Ovary (tissue), 9 donors: ENCODE results near the gene ANO2. TPM values are rescaled to one million over a fixed set of nuclear protein-coding genes. Genes with fewer than 3 reads are reported as not detected.

Source experiments
- DNase-seq, 5 donors: peaks; one replicate each; pipeline ENCODE4 v3.0.0-alpha.2; 2019 to 2020
- H3K27ac ChIP-seq, 2 donors: fragments of 200-600 bp; one replicate each; pipeline versions ENCODE4 v1.5.1 to v1.8.0; 2019 to 2022
- H3K27me3 ChIP-seq: fragments of 200-600 bp; one replicate; pipeline ENCODE4 v1.8.0; 2022
- H3K36me3 ChIP-seq: fragments of 200-600 bp; sonication (generic); one replicate; pipeline ENCODE4 v1.5.1; 2019
- H3K4me1 ChIP-seq: one replicate; pipeline ENCODE4 v1.8.1; 2013; ENCODE audit warnings: mild to moderate bottlenecking, moderate library complexity; ENCODE audit not compliant: insufficient read depth
- H3K4me3 ChIP-seq: fragments of 200-600 bp; sonication (generic); one replicate; pipeline ENCODE4 v1.5.1; 2017
- H3K9me3 ChIP-seq, 2 donors: fragments of 200-600 bp in 1 of 2; sonication (generic) in 1 of 2; one replicate each; pipeline versions ENCODE4 v1.5.1 to v1.8.1; 2013 to 2019; ENCODE audit warnings: mild to moderate bottlenecking in 1 of 2, moderate library complexity in 1 of 2
- EP300 ChIP-seq: sonication (generic); formaldehyde crosslinking; IDR thresholded peaks from one replicate; pipeline ENCODE4 v1.6.1; 2017; ENCODE audit warnings: antibody characterized with exemption
- POLR2A ChIP-seq: fragments of 450-650 bp; IDR thresholded peaks from one replicate; pipeline ENCODE4 v1.6.1; 2017; ENCODE audit warnings: antibody characterized with exemption, mild to moderate bottlenecking, moderate library complexity
- WGBS, 3 donors: extraction: QIAGEN DNeasy Blood & Tissue Kit in 1 of 3; methylation state at CpG; one replicate each; pipeline versions ENCODE4 v1.1.5 to v1.1.7; 2013 to 2017; 5-methylcytosine and 5-hydroxymethylcytosine counted together
- intact Hi-C, 4 donors: fragments of 100-400 bp; cut with DNase I; formaldehyde crosslinking; loops; one replicate each; pipeline versions ENCODE4 v1.11.0 to v1.15.1; 2022 to 2023
- polyA plus RNA-seq, 2 donors: library from polyadenylated mRNA; stranded (reverse); fragments of 200-250 nt in 1 of 2; fragments of 350-450 nt in 1 of 2; fragmentation: Illumina TruSeq in 1 of 2; extraction: RNeasy Lipid Tissue Mini Kit (QIAGEN cat#74804) in 1 of 2; gene quantifications; one replicate each; pipeline ENCODE4 v1.2.3, GENCODE V29; 2013 to 2014
- total RNA-seq, 7 donors: library from RNA; depleted of rRNA in 2 of 7; stranded (reverse); fragments of >200 nt in 2 of 7; fragmentation: NEBNext Ultra II Directional in 3 of 7; extraction: Animal tissue kit (Norgen Biotek cat#: 25700) in 3 of 7; gene quantifications; one replicate each; pipeline versions ENCODE4 v1.1.0 to v1.2.4, GENCODE V29; 2016 to 2023
- TF ChIP-seq, protein P1 (sequence below), 3 donors: fragments of 450-650 bp in 2 of 3; fragments of 200-600 bp in 1 of 3; IDR thresholded peaks; one replicate each; pipeline versions ENCODE4 v1.5.1 to v1.8.0; 2016 to 2022; ENCODE audit warnings: antibody characterized with exemption in 3 of 3, mild to moderate bottlenecking in 1 of 3
- donor health status: DM: no; HTN: no; CAD: no; lungs with moderate emphysema.
- donor health status: DM: no; HTN: no; CAD: no.
- donor health status: Bipolar disorder and iron deficiency.
- donor health status: DM: yes; HTN: yes; CAD: no.
- donor health status: DM: no; HTN: no; CAD: no.
- donor health status: DM: yes; HTN: yes; CAD: no.

ANO2 gene
- total and polyA plus RNA-seq, 9 donors, result 3.0 to 6.7 (median 3.3) TPM

DNA sequence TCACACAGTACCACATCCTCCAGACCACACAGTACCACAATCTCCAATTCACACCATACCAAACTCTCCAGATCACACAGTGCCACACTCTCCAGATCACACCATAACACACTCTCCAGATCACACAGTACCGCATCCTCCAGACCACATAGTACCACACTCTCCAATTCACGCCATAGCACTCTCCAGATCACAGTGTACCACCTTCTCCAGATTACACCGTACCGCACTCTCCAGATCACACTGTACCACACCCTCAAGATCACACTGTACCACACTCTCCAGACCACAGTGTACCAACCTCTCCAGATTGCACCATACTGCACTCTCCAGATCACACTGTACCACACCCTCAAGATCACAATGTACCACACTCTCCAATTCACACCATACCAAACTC lies 328.2 kb downstream of the ANO2 start:
- intact Hi-C loops, result no loop called here
- H3K4me1 ChIP-seq, result no peaks in the 10 kb centered on the region
- H3K9me3 ChIP-seq, result no peaks in the 10 kb centered on the region
- H3K36me3 ChIP-seq, result no peaks in the 10 kb centered on the region
- TF ChIP-seq, protein P1, sequence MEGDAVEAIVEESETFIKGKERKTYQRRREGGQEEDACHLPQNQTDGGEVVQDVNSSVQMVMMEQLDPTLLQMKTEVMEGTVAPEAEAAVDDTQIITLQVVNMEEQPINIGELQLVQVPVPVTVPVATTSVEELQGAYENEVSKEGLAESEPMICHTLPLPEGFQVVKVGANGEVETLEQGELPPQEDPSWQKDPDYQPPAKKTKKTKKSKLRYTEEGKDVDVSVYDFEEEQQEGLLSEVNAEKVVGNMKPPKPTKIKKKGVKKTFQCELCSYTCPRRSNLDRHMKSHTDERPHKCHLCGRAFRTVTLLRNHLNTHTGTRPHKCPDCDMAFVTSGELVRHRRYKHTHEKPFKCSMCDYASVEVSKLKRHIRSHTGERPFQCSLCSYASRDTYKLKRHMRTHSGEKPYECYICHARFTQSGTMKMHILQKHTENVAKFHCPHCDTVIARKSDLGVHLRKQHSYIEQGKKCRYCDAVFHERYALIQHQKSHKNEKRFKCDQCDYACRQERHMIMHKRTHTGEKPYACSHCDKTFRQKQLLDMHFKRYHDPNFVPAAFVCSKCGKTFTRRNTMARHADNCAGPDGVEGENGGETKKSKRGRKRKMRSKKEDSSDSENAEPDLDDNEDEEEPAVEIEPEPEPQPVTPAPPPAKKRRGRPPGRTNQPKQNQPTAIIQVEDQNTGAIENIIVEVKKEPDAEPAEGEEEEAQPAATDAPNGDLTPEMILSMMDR (IDR thresholded peaks at IDR 0.05), result no peak
- H3K4me3 ChIP-seq, result no peak overlapping the region
- no peaks in the 10 kb centered on the region for H3K27me3 ChIP-seq
- DNase-seq, result no peak
- WGBS, 3 donors, result 98 to 99% (median 98%) methylated on average over 4 of the region's 4 CpGs
- H3K27ac ChIP-seq, result no peak overlapping the region

DNA sequence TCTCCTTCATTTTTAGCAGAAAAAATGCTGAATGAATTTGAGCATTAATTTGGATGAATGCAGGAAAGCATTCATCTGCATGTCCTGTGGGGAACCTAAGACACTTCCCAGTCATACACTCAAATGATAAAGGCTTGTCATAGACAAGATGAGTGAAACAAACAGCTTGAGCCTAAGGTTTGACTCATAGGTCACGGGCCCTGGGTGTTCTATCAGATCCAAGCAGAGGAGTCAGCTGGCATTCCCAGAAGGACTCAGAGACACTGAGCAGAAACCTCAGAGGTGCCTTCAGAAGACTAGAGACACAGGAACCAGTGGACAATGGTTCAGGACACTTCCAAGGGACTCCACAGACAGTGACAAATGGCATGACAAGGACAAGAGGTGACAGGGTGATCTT lies 329.3 kb downstream of the ANO2 start:
- H3K27ac ChIP-seq, result no peak overlapping the region
- H3K36me3 ChIP-seq, result no peaks in the 10 kb centered on the region
- 95 to 97% (median 96%) methylated on average over 1 of the region's 1 CpG for WGBS, 3 donors
- no peaks in the 10 kb centered on the region for H3K9me3 ChIP-seq
- DNase-seq, result no peak
- intact Hi-C loops, result no loop called here
- no peak overlapping the region for H3K4me3 ChIP-seq
- TF ChIP-seq, protein P1 (IDR thresholded peaks at IDR 0.05), result no peak
- no peak for TF ChIP-seq POLR2A
- no peak for TF ChIP-seq EP300
- H3K4me1 ChIP-seq, result no peaks in the 10 kb centered on the region
- no peaks in the 10 kb centered on the region for H3K27me3 ChIP-seq

DNA sequence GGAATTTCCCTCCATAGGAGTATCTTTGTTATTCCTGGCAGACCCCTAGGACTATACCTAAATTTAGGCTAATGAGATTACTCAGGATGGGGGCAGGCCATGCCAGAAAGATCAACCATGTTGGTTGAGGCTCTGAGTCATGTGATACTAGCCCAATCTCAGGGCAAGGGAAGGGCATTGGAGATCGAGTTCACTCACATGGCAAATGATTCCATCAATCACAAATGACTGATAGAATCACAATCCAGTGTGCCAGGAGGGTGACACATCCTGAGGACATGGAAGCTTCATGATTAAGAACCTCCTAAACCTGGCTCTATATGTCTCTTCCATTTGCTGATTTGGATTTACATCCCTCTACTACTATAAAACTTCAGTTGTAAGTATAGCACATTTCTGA lies 330.8 kb downstream of the ANO2 start:
- intact Hi-C loops, result no loop called here
- WGBS, 3 donors, result 79 to 86% (median 83%) methylated on average over 1 of the region's 1 CpG
- TF ChIP-seq POLR2A (no peak), EP300 (no peak)
- TF ChIP-seq, protein P1 (IDR thresholded peaks at IDR 0.05), result no peak
- no peak overlapping the region for H3K27ac ChIP-seq
- no peaks in the 10 kb centered on the region for H3K9me3 ChIP-seq
- no peak for DNase-seq
- no peaks in the 10 kb centered on the region for H3K27me3 ChIP-seq
- no peaks in the 10 kb centered on the region for H3K4me1 ChIP-seq
- H3K36me3 ChIP-seq, result no peaks in the 10 kb centered on the region
- no peak overlapping the region for H3K4me3 ChIP-seq

DNA sequence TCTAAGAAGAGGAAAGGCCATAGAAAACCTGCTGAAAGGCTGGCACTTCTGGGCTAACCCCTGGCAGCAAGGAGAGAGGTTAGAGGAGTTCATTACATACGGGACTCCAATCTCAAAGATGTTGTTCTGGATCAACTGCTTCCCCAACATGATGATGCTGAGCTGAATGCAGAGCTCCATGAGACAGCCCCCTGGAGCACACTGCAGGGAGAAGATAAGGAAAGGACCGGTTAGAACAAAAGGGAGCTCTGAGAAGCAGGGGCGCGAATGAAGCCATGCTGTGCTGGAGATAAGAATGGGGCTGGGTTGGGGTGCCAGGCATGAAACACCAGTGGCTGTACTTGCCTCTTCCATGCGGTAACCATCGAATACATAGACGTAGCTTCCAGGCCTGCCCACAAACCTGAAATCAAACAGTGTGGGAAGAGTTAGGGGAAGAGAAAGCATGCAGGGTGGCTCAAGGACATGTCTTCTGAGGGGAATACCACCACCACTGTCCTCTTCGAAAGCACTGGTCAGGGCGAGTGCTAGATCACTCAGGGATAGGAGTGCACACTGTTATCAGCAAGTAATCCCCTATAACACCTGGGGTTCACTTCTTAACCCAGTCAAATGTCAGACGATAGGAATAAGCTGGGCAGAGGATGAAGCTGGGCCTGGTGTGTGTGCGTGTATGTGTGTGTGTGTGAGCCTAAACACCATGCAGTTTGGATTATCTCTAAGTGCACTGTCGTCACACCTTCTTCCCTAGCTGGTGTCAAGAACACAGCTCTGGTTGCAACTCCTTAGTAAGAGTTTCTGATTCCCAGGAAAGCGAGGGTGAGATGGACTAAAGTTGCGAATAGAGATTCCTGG lies 332.3 kb downstream of the ANO2 start:
- H3K27me3 ChIP-seq, result no peaks in the 10 kb centered on the region
- no peak overlapping the region for H3K27ac ChIP-seq
- WGBS, 3 donors, result 90 to 92% (median 92%) methylated on average over 14 of the region's 14 CpGs
- TF ChIP-seq, protein P1 (IDR thresholded peaks at IDR 0.05), result no peak
- TF ChIP-seq EP300 (no peak), POLR2A (no peak)
- no peaks in the 10 kb centered on the region for H3K9me3 ChIP-seq
- H3K4me1 ChIP-seq, result no peaks in the 10 kb centered on the region
- no peak for DNase-seq
- no peak overlapping the region for H3K4me3 ChIP-seq
- intact Hi-C loops, result no loop called here
- H3K36me3 ChIP-seq, result no peaks in the 10 kb centered on the region
